ENCODE measurements around the gene GPR32. TPM values are rescaled to one million over a fixed set of nuclear protein-coding genes. Genes with fewer than 3 reads are reported as not detected.
"Not testable (repeated sequence)": the region's sequence is repeated elsewhere in the genome, so short reads cannot be mapped to it uniquely, and the experiment has no call there.

Gene GPR32
- total RNA-seq, 3 donors from 2014 or later (not counting 1 experiment from before 2014, with no cell fraction given), result not detected

GRCh38 chr19:50808856-50809255, 38.6 kb downstream of the GPR32 start:
- ATAC-seq (no peak), DNase-seq (no peak)
- Histone ChIP-seq H3K9me3 (ENCODE audit: control insufficient read depth, insufficient read depth, low read length) (no peaks in the 10 kb centered on the region), H3K36me3 (ENCODE audit: control insufficient read depth, insufficient read depth, low read length) (no peaks in the 10 kb centered on the region), H3K27ac (ENCODE audit: low read length) (no peak overlapping the region), H3K4me1 (ENCODE audit: control insufficient read depth, insufficient read depth, low read length) (peaks cover 9% of the 10 kb centered on the region), H3K4me3 (ENCODE audit: low read length) (no peak overlapping the region), H3K27me3 (ENCODE audit: control insufficient read depth, insufficient read depth, low read length) (no peaks in the 10 kb centered on the region)
- Mint-ChIP-seq H3K36me3 (no peaks in the 10 kb centered on the region), H3K27me3 (ENCODE audit: low read depth in 2 of 2) (peaks cover 0 to 6% of the 10 kb centered on the region in 2 donors), H3K9me3 (peaks cover 0 to 5% of the 10 kb centered on the region in 2 donors), H3K4me3 (no peak overlapping the region), H3K27ac (no peak overlapping the region), H3K4me1 (peaks cover 10 to 23% of the 10 kb centered on the region in 2 donors)
- WGBS (ENCODE audit: insufficient coverage), result 80% methylated on average over 1 of the region's 1 CpG
- intact Hi-C loops (cut with micrococcal nuclease), result loop anchor here (10.0 kb wide), 1 partner anchor 84 kb away; the partner anchor contains the start of gene CLEC11A
- no peak for TF ChIP-seq CTCF (IDR thresholded peaks at IDR 0.05)

- ATAC-seq; intact Hi-C loops (cut with micrococcal nuclease): not testable (repeated sequence)
These were observed 41.5 kb downstream of the GPR32 start for GRCh38 chr19:50811622-50812238.

GRCh38 chr19:50812474-50812873, 42.2 kb downstream of the GPR32 start:
- intact Hi-C loops (cut with micrococcal nuclease), result no loop called here
- no peak overlapping the region for H3K4me3 ChIP-seq (ENCODE audit: low read length)
- no peak for TF ChIP-seq CTCF (IDR thresholded peaks at IDR 0.05)
- H3K27me3 ChIP-seq (ENCODE audit: control insufficient read depth, insufficient read depth, low read length), result peaks cover 3% of the 10 kb centered on the region
- Mint-ChIP-seq H3K4me3 (no peak overlapping the region), H3K36me3 (no peaks in the 10 kb centered on the region), H3K4me1 (no peaks in the 10 kb centered on the region), H3K27me3 (ENCODE audit: low read depth in 2 of 2) (peaks cover 31% of the 10 kb centered on the region in 2 donors), H3K9me3 (peaks cover 0 to 5% of the 10 kb centered on the region in 2 donors), H3K27ac (no peak overlapping the region)
- H3K4me1 ChIP-seq (ENCODE audit: control insufficient read depth, insufficient read depth, low read length), result no peaks in the 10 kb centered on the region
- WGBS (ENCODE audit: insufficient coverage), result 87% methylated on average over 3 of the region's 3 CpGs
- H3K36me3 ChIP-seq (ENCODE audit: control insufficient read depth, insufficient read depth, low read length), result no peaks in the 10 kb centered on the region
- DNase-seq (no peak), ATAC-seq (no peak)
- H3K27ac ChIP-seq (ENCODE audit: low read length), result no peak overlapping the region
- no peaks in the 10 kb centered on the region for H3K9me3 ChIP-seq (ENCODE audit: control insufficient read depth, insufficient read depth, low read length)

More at GRCh38 chr19:50811622-50812238, 41.5 kb downstream of the GPR32 start:
- H3K9me3 Mint-ChIP-seq; H3K4me1 Mint-ChIP-seq; H3K4me3 ChIP-seq (ENCODE audit: low read length); H3K27ac Mint-ChIP-seq; H3K36me3 ChIP-seq (ENCODE audit: control insufficient read depth, insufficient read depth, low read length); H3K27me3 ChIP-seq (ENCODE audit: control insufficient read depth, insufficient read depth, low read length); H3K4me3 Mint-ChIP-seq; H3K36me3 Mint-ChIP-seq; H3K9me3 ChIP-seq (ENCODE audit: control insufficient read depth, insufficient read depth, low read length); H3K27ac ChIP-seq (ENCODE audit: low read length); DNase-seq; H3K4me1 ChIP-seq (ENCODE audit: control insufficient read depth, insufficient read depth, low read length): not testable (repeated sequence)
- peaks cover 23 to 25% of the 10 kb centered on the region in 2 donors for H3K27me3 Mint-ChIP-seq (ENCODE audit: low read depth in 2 of 2)
- WGBS (ENCODE audit: insufficient coverage), result 82% methylated on average over 3 of the region's 3 CpGs

GRCh38 chr19:50814883-50815282, 44.6 kb downstream of the GPR32 start:
- Mint-ChIP-seq H3K4me1 (peaks cover 0 to 12% of the 10 kb centered on the region in 2 donors), H3K9me3 (peaks cover 0 to 3% of the 10 kb centered on the region in 2 donors), H3K36me3 (no peaks in the 10 kb centered on the region), H3K27me3 (ENCODE audit: low read depth in 2 of 2) (peaks cover 44 to 47% of the 10 kb centered on the region in 2 donors), H3K4me3 (no peak overlapping the region), H3K27ac (no peak overlapping the region)
- no peak for DNase-seq
- intact Hi-C loops (cut with micrococcal nuclease), result no loop called here
- Histone ChIP-seq H3K27ac (ENCODE audit: low read length) (no peak overlapping the region), H3K36me3 (ENCODE audit: control insufficient read depth, insufficient read depth, low read length) (no peaks in the 10 kb centered on the region), H3K9me3 (ENCODE audit: control insufficient read depth, insufficient read depth, low read length) (no peaks in the 10 kb centered on the region), H3K27me3 (ENCODE audit: control insufficient read depth, insufficient read depth, low read length) (peaks cover 15% of the 10 kb centered on the region), H3K4me3 (ENCODE audit: low read length) (no peak overlapping the region), H3K4me1 (ENCODE audit: control insufficient read depth, insufficient read depth, low read length) (peaks cover 14% of the 10 kb centered on the region)
- 90% methylated on average over 4 of the region's 5 CpGs for WGBS (ENCODE audit: insufficient coverage)
- no peak for TF ChIP-seq CTCF (IDR thresholded peaks at IDR 0.05)
- no peak for ATAC-seq

All from natural killer cell (primary cell).